ENCODE measurements around the gene EXOSC7. TPM values are rescaled to one million over a fixed set of nuclear protein-coding genes. Genes with fewer than 3 reads are reported as not detected.

The EXOSC7 gene
- total RNA-seq, 1 donor from 2014 or later: 85.1 TPM

DNA sequence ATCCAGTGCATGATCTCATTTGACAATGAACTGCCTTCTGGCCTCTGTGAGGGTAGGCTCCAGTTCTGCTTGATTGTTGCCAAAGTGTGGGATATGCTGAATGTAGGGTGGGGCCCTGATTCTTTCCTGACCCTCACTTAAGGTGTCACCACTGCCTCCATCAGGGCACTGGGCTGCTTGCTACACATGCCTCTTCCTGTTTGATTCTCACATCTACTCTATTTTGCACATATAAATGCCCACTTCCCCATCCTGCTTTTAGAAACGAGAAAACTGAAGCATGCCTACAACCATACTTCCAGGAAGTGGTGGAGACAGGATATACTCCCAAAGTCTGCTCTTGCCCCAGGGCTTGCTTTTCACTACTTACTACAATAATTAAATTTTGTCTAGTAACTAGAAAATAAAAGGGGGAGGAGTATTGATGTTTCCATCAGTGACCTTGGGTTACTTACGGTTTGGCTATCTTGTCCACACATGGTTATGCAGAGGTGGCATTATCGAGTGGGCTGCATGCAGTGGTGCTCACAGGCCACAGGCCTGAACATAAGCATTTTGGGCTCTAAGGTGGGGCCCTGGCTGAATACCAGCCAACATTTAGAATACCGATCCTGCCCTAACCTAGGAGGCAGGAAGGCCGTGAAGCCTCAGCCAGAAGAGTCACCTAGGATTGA, 6.8 kb upstream of the EXOSC7 start:
- no peak for DNase-seq (ENCODE audit: low read depth)
- no peak overlapping the region for H3K4me3 ChIP-seq (ENCODE audit: low read depth, low read length)
- TF ChIP-seq, protein P1, sequence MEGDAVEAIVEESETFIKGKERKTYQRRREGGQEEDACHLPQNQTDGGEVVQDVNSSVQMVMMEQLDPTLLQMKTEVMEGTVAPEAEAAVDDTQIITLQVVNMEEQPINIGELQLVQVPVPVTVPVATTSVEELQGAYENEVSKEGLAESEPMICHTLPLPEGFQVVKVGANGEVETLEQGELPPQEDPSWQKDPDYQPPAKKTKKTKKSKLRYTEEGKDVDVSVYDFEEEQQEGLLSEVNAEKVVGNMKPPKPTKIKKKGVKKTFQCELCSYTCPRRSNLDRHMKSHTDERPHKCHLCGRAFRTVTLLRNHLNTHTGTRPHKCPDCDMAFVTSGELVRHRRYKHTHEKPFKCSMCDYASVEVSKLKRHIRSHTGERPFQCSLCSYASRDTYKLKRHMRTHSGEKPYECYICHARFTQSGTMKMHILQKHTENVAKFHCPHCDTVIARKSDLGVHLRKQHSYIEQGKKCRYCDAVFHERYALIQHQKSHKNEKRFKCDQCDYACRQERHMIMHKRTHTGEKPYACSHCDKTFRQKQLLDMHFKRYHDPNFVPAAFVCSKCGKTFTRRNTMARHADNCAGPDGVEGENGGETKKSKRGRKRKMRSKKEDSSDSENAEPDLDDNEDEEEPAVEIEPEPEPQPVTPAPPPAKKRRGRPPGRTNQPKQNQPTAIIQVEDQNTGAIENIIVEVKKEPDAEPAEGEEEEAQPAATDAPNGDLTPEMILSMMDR (conservative IDR thresholded peaks at IDR 0.05; ENCODE audit: low read depth, low read length): no peak

DNA sequence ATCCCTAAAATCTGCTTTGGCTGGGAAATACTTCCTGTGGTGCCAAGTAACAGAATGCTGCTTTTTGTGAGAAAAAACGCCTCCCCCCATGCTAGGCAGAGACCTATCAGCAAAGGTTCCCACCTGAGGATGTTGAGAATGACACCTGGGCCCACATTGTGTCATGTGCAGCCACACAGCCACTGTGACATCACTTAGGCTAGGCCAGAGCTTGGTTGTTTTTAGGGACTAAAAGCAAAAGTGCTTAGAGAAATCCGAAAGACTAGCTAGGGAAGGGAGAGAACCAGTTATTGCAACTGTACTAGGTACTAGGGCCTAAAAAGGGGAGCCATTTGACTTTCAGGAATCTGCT, 6.2 kb upstream of the EXOSC7 start:
- DNase-seq (ENCODE audit: low read depth): no peak
- no peak overlapping the region for H3K4me3 ChIP-seq (ENCODE audit: low read depth, low read length)
- TF ChIP-seq, protein P1 (conservative IDR thresholded peaks at IDR 0.05; ENCODE audit: low read depth, low read length): no peak

DNA sequence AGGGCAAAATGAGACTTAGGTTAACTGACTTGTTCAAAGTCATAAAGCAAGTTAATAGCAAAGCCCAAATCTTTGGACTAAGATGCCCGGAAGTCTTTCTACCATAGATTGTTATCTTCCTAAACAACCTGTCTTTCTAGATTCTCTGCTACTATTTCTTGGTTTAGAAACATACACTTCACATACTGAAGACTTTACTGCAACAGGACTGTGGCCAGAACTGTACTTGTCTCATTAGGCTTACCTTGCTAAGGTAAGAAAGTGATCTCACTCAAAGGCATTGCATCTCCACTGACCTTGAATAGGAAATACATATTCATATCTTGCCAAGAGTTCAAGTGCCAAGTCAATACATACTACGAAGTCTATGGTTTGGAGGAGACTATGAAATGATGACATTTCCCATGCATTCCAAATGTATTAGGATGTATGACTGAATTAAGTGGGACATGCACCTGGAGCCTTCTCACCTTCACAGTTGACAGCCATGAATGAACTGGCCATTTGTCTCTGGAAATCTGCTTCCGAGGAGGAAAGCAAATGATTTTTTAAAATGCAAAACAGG, 5.0 kb upstream of the EXOSC7 start:
- TF ChIP-seq, protein P1 (conservative IDR thresholded peaks at IDR 0.05; ENCODE audit: low read depth, low read length): no peak
- no peak overlapping the region for H3K4me3 ChIP-seq (ENCODE audit: low read depth, low read length)
- no peak for DNase-seq (ENCODE audit: low read depth)

DNA sequence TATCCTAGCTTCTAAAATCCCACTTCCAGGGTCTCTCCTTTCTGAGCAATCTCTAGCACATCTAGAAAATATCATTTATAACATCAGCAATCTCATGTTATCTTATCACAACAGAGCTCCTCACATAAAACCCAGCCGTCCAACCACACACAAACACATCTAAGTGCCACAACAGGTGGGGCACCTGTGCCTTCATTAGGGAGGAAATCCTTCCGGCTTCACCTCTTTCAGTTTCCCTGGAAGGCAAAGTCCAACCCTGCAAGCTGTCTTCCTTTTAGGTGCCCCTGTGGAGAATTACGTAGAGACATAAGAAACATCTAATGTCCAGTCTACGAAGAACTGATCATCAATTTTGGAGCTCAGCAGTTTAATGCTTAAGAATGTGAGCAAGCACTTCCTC, 1.6 kb upstream of the EXOSC7 start:
- H3K4me3 ChIP-seq (ENCODE audit: low read depth, low read length): peak overlapping the region; percentile 99
- TF ChIP-seq, protein P1 (conservative IDR thresholded peaks at IDR 0.05; ENCODE audit: low read depth, low read length): no peak
- no peak for DNase-seq (ENCODE audit: low read depth)

DNA sequence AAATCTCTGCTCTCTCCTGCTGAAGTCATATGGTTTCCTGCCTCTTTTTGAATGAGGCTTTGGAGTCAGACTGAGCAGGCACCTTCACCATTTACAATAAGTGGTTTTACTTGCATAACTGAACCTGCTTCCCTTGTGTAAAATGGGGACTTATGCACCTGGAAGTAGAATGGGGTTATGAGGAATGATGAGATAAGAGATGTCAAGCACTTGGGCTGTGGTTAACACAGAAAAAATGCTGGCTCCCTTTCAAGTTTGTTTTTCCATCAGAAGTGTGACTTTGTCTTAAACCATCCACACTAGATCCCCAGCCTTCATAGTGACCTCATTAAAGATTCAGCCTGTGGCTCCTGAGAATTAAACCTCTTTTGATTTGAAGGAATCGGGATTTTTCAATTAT, 5.2 kb downstream of the EXOSC7 start:
- TF ChIP-seq, protein P1 (conservative IDR thresholded peaks at IDR 0.05; ENCODE audit: low read depth, low read length): no peak
- DNase-seq (ENCODE audit: low read depth): no peak
- no peak overlapping the region for H3K4me3 ChIP-seq (ENCODE audit: low read depth, low read length)

DNA sequence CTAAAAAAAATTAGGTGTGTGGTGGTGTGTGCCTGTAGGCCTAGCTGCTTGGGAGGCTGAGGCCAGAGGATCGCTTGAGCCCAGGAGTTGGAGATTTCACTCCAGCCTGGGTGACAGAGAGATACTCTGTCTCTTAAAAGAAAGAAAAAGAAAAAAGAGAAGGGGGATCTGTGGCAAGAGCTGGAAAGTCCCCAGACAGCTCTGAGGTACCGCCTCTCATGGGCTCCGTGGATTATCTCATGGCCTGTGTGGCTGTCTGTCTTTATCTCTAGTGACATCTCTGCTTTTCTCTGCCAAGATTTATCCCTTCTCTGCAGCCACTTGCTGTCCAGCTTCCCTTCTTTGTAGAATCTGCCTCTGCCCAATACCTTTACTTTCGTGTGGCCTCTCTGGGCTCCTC, 5.7 kb downstream of the EXOSC7 start:
- TF ChIP-seq, protein P1 (conservative IDR thresholded peaks at IDR 0.05; ENCODE audit: low read depth, low read length): no peak

DNA sequence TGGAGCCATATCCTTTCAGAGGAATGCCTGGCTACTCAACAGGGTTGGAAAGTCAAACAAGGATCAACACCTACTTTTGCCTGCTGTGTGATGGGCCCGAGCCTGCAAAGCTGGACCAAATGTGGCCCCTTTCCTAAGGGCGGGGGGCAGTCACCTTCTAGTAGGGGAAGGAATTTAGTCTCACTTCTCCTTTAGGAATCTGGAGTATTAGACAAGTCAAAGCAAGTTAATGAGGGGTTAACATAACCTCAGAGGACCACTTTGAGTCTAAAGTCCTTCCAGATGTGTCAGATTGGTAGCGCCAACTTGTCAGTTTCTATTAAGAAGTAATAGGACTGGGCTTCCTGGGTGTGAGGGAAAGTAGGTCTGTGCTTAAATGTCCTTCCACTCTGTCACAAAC, 6.8 kb downstream of the EXOSC7 start:
- no peak for DNase-seq (ENCODE audit: low read depth)
- TF ChIP-seq, protein P1 (conservative IDR thresholded peaks at IDR 0.05; ENCODE audit: low read depth, low read length): no peak
- H3K4me3 ChIP-seq (ENCODE audit: low read depth, low read length): no peak overlapping the region

More for the DNA sequence above, 5.7 kb downstream of the EXOSC7 start:
- no peak for DNase-seq (ENCODE audit: low read depth)
- no peak overlapping the region for H3K4me3 ChIP-seq (ENCODE audit: low read depth, low read length)

Data from epithelial cell of proximal tubule (primary cell).